Measurements from ENCODE around the gene CEMIP.

GRCh38 chr15:80823995-80824394, 44.8 kb downstream of the CEMIP start:
- no peak for TF ChIP-seq CTCF (IDR thresholded peaks at IDR 0.05 in 4 of 5, conservative IDR thresholded peaks at IDR 0.05 in 1 of 5)
- no peak for TF ChIP-seq POLR2A (IDR thresholded peaks at IDR 0.05)
